Skeletal muscle satellite cell (primary cell): ENCODE data around the gene UNC119B. TPM values are rescaled to one million over a fixed set of nuclear protein-coding genes. Genes with fewer than 3 reads are reported as not detected.
"Not testable (repeated sequence)": the region's sequence is repeated elsewhere in the genome, so short reads cannot be mapped to it uniquely, and the experiment has no call there.

Experiments used
- H3K27me3 ChIP-seq: 2 replicates; pipeline ENCODE4 v1.7.0; 2013; ENCODE audit warnings: low read length; ENCODE audit not compliant: control insufficient read depth, insufficient read depth
- H3K36me3 ChIP-seq: 2 replicates; pipeline ENCODE4 v1.7.0; 2013; ENCODE audit warnings: mild to moderate bottlenecking, control low read depth, low read length; ENCODE audit not compliant: insufficient read depth
- H3K4me1 ChIP-seq: 2 replicates; pipeline ENCODE4 v1.7.0; 2013; ENCODE audit warnings: low read length; ENCODE audit not compliant: control insufficient read depth, insufficient read depth
- H3K4me2 ChIP-seq: 2 replicates; pipeline ENCODE4 v1.7.0; 2013; ENCODE audit warnings: mild to moderate bottlenecking, low read length
- H3K4me3 ChIP-seq: 2 replicates; pipeline ENCODE4 v1.7.0; 2013; ENCODE audit warnings: low read length
- H3K9ac ChIP-seq: 2 replicates; pipeline ENCODE4 v1.7.0; 2013; ENCODE audit warnings: mild to moderate bottlenecking, low read depth, low read length, moderate library complexity
- H3K9me3 ChIP-seq: replicated peaks from 2 replicates; pipeline ENCODE4 v1.7.0; 2013; ENCODE audit warnings: mild to moderate bottlenecking, control low read depth, low read length
- total RNA-seq: library from RNA; depleted of rRNA; stranded (reverse); fragments of >200 nt; gene quantifications from 2 replicates; pipeline ENCODE4 v1.2.3, GENCODE V29; 2012; rRNA removed

Gene UNC119B
- 16.5 and 19.7 TPM in 2 replicates for total RNA-seq

- no peaks in the 10 kb centered on the region for H3K9me3 ChIP-seq
- H3K4me1 ChIP-seq, result peaks cover 16% of the 10 kb centered on the region
- peaks cover 16% of the 10 kb centered on the region for H3K36me3 ChIP-seq
- H3K4me2 ChIP-seq, result peak within 1 kb of the TSS; percentile 93
- H3K27me3 ChIP-seq, result no peaks in the 10 kb centered on the region
- peak within 1 kb of the TSS; percentile 95 for H3K4me3 ChIP-seq
- H3K9ac ChIP-seq, result peak within 1 kb of the TSS; percentile 95
Observed at GRCh38 chr12:120710031-120710804, at the start of gene UNC119B. UNC119B (plus strand) TSS chr12:120710458; CDS start chr12:120710475, 17 bp downstream.

- H3K4me2 ChIP-seq, result no peak overlapping the region
- peaks cover 47% of the 10 kb centered on the region for H3K27me3 ChIP-seq
- no peak overlapping the region for H3K9ac ChIP-seq
- H3K4me3 ChIP-seq, result no peak overlapping the region
- H3K36me3 ChIP-seq, result no peaks in the 10 kb centered on the region
- no peaks in the 10 kb centered on the region for H3K4me1 ChIP-seq
- H3K9me3 ChIP-seq, result no peaks in the 10 kb centered on the region
Observed at GRCh38 chr12:120661432-120661831, 48.8 kb upstream of the UNC119B start.

- H3K4me3 ChIP-seq, result no peak overlapping the region
- H3K9ac ChIP-seq, result no peak overlapping the region
- H3K9me3 ChIP-seq, result no peaks in the 10 kb centered on the region
- H3K4me1 ChIP-seq, result no peaks in the 10 kb centered on the region
- H3K36me3 ChIP-seq, result no peaks in the 10 kb centered on the region
- H3K27me3 ChIP-seq, result peaks cover 49% of the 10 kb centered on the region
- no peak overlapping the region for H3K4me2 ChIP-seq
Observed at GRCh38 chr12:120662879-120663278, 47.4 kb upstream of the UNC119B start.

- H3K9me3 ChIP-seq, result no peaks in the 10 kb centered on the region
- H3K36me3 ChIP-seq, result no peaks in the 10 kb centered on the region
- no peak overlapping the region for H3K4me3 ChIP-seq
- H3K4me1 ChIP-seq, result no peaks in the 10 kb centered on the region
- no peak overlapping the region for H3K9ac ChIP-seq
- H3K4me2 ChIP-seq, result no peak overlapping the region
- H3K27me3 ChIP-seq, result peaks cover 48% of the 10 kb centered on the region
Observed at GRCh38 chr12:120663741-120664140, 46.5 kb upstream of the UNC119B start.

GRCh38 chr12:120666571-120667390, 43.5 kb upstream of the UNC119B start:
- H3K27me3 ChIP-seq, result peaks cover 37% of the 10 kb centered on the region
- H3K36me3 ChIP-seq, result no peaks in the 10 kb centered on the region
- peaks cover 2% of the 10 kb centered on the region for H3K4me1 ChIP-seq
- peak overlapping the region; percentile 2 for H3K4me2 ChIP-seq
- no peak overlapping the region for H3K4me3 ChIP-seq
- H3K9ac ChIP-seq, result no peak overlapping the region
- no peaks in the 10 kb centered on the region for H3K9me3 ChIP-seq

GRCh38 chr12:120668091-120668867, 42.0 kb upstream of the UNC119B start:
- H3K9me3 ChIP-seq, result no peaks in the 10 kb centered on the region
- peaks cover 2% of the 10 kb centered on the region for H3K4me1 ChIP-seq
- no peak overlapping the region for H3K4me2 ChIP-seq
- peaks cover 33% of the 10 kb centered on the region for H3K27me3 ChIP-seq
- no peak overlapping the region for H3K4me3 ChIP-seq
- H3K9ac ChIP-seq, result no peak overlapping the region
- no peaks in the 10 kb centered on the region for H3K36me3 ChIP-seq

- Histone ChIP-seq H3K9me3 (no peaks in the 10 kb centered on the region), H3K27me3 (peaks cover 27% of the 10 kb centered on the region), H3K4me1 (peaks cover 2% of the 10 kb centered on the region), H3K4me3 (no peak overlapping the region), H3K4me2 (peak overlapping the region; percentile 62), H3K36me3 (no peaks in the 10 kb centered on the region), H3K9ac (no peak overlapping the region)
Observed at GRCh38 chr12:120668868-120669840, 41.1 kb upstream of the UNC119B start.

- H3K27me3 ChIP-seq, result peaks cover 26% of the 10 kb centered on the region
- not testable (repeated sequence) for H3K4me1 ChIP-seq, H3K4me3 ChIP-seq, H3K9me3 ChIP-seq, H3K4me2 ChIP-seq, H3K9ac ChIP-seq, H3K36me3 ChIP-seq
Observed at GRCh38 chr12:120670237-120670636, 40.0 kb upstream of the UNC119B start.

- Histone ChIP-seq H3K4me3 (no peak overlapping the region), H3K4me2 (no peak overlapping the region), H3K9me3 (no peaks in the 10 kb centered on the region), H3K4me1 (peaks cover 2% of the 10 kb centered on the region), H3K36me3 (no peaks in the 10 kb centered on the region), H3K27me3 (peaks cover 26% of the 10 kb centered on the region), H3K9ac (no peak overlapping the region)
Observed at GRCh38 chr12:120670667-120671066, 39.6 kb upstream of the UNC119B start.

GRCh38 chr12:120674097-120674636, 36.1 kb upstream of the UNC119B start:
- no peaks in the 10 kb centered on the region for H3K36me3 ChIP-seq
- H3K9ac ChIP-seq, result no peak overlapping the region
- H3K4me1 ChIP-seq, result peaks cover 10% of the 10 kb centered on the region
- H3K4me2 ChIP-seq, result no peak overlapping the region
- H3K27me3 ChIP-seq, result peaks cover 14% of the 10 kb centered on the region
- no peaks in the 10 kb centered on the region for H3K9me3 ChIP-seq
- no peak overlapping the region for H3K4me3 ChIP-seq
